Activated T-helper 2 cell treated with anti-CD3 and anti-CD28 coated beads, Interferon-gamma antibody, Interleukin-2, Interleukin-4, amounts not matched to agents 10 μg/mL and 5 μg/mL and 100 μg/mL, durations not matched to agents 14 hours and 24 hours and 36 hours (primary cell): ENCODE results near the gene FIGNL1. TPM values are rescaled to one million over a fixed set of nuclear protein-coding genes. Genes with fewer than 3 reads are reported as not detected.
A peak's percentile ranks its signal among the peaks of the same experiment; 100 is the strongest.

Experiments
- DNase-seq: peaks from one replicate; pipeline ENCODE4 v3.0.0; 2021; ENCODE audit warnings: low spot score
- H3K27ac Mint-ChIP-seq: one replicate; pipeline ENCODE4 v1.8.0; 2021; ENCODE audit warnings: mixed read lengths
- H3K27me3 Mint-ChIP-seq: one replicate; pipeline ENCODE4 v1.8.0; 2021; ENCODE audit warnings: low read depth, mixed read lengths
- H3K36me3 Mint-ChIP-seq: one replicate; pipeline ENCODE4 v1.8.0; 2021; ENCODE audit warnings: low read depth, mixed read lengths
- H3K4me1 Mint-ChIP-seq: one replicate; pipeline ENCODE4 v1.8.0; 2021; ENCODE audit warnings: low read depth, mixed read lengths
- H3K4me3 Mint-ChIP-seq: one replicate; pipeline ENCODE4 v1.8.0; 2021; ENCODE audit warnings: low read depth, mild to moderate bottlenecking, moderate library complexity, mixed read lengths
- H3K9me3 Mint-ChIP-seq: one replicate; pipeline ENCODE4 v1.8.0; 2021; ENCODE audit warnings: mixed read lengths
- intact Hi-C: fragments of 100-400 bp; cut with micrococcal nuclease; formaldehyde crosslinking; loops from one replicate; pipeline ENCODE4 v1.15.1; 2023
- total RNA-seq: library from RNA; stranded (reverse); gene quantifications from 2 replicates; pipeline ENCODE4 v1.2.3, GENCODE V29; 2022

The FIGNL1 gene
- total RNA-seq, 1 donor from 2014 or later, result 40.0 TPM

DNA sequence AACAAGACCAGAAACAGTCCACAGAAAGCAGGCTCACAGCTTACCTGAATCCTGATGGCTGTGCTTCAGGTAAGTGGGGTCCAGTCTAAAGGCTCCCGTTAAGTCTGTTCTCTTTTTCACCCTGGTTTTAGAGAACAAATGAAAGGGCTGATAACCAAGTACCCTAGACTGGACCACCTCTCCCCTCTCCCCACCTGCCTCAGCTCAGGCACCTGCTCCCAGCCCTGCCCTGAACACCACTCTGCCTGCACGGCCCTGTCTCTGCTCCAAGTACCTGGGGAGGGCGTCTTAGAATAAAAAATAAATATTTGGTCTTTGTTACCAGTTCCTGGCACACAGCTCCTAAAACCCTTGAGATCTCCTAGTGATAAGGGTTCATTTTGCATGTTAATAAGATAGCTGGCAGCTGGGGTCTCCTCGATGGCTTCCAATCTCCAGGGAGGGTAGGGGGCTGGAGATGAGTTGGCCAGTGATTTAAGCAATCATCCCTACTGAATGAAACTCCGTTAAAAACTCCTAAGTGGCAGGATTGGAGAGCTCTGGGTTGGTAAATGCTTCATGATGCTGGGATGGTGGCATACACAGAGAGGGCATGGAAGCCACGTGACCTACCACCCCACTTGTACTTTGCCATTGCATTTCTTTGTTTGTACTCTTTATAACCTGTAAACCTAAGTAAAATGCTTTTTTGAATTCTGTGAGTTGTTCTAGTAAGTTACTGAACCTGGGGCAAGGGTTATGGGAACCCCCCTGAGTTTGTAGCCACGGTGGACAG is 29.8 kb upstream of the FIGNL1 start:
- Mint-ChIP-seq H3K36me3 (no peaks in the 10 kb centered on the region), H3K27ac (no peak overlapping the region), H3K27me3 (peaks cover 4% of the 10 kb centered on the region), H3K4me1 (peaks cover under 1% of the 10 kb centered on the region), H3K4me3 (no peak overlapping the region), H3K9me3 (no peaks in the 10 kb centered on the region)
- intact Hi-C loops, result no loop called here
- no peak for DNase-seq

DNA sequence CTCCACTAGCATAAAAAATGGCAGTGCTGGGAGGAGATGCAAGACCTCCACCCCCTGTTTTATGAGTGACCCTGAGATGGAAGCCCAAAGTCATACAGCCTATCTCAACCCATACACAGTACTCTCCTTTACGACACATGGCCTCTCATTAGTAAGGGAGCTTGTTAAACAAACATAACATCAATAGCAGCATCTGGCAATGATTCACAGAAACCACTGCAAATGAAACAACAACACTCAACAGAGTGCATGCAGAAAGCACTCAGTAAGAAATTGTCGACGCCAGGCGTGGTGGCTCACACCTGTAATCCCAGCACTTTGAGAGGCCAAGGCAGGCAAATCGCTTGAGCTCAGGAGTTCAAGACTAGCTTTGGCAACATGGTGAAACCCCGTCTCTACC is 27.5 kb upstream of the FIGNL1 start:
- H3K27me3 Mint-ChIP-seq, result no peaks in the 10 kb centered on the region
- H3K27ac Mint-ChIP-seq, result no peak overlapping the region
- H3K36me3 Mint-ChIP-seq, result no peaks in the 10 kb centered on the region
- H3K4me3 Mint-ChIP-seq, result no peak overlapping the region
- H3K9me3 Mint-ChIP-seq, result no peaks in the 10 kb centered on the region
- intact Hi-C loops, result no loop called here
- DNase-seq, result no peak
- H3K4me1 Mint-ChIP-seq, result peaks cover 4% of the 10 kb centered on the region

DNA sequence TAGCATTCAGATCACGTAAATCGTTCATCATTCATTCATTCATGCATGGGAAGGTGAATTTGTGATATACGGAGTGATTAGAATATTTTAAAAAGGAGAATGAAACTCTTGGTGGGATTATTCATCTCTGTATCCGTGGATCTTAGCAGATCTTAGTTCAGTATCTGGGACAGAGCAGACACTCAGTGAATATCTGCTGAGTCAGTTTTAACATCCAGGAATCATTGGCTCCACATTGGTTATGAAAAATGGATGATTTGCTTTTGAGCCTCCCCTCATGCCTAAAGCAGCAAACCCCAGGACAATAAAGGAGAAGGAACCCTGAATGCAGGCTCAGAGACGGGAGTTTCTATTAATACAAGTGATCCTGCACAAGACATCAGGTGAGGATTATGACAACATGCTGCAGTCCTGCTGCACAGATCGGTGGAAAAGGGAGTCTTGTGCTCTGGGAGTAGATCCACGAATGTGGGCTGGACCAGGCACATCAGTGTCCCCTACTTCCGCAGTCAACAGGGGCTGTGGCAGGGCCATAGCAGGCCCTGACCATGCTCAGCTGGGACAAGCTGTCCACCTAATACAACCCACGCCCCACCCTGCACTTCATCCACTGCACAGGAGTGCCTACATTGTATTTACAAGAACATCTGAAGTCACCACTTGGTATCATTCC is 26.9 kb upstream of the FIGNL1 start:
- H3K27me3 Mint-ChIP-seq, result no peaks in the 10 kb centered on the region
- H3K4me1 Mint-ChIP-seq, result peaks cover 4% of the 10 kb centered on the region
- H3K36me3 Mint-ChIP-seq, result no peaks in the 10 kb centered on the region
- no peak for DNase-seq
- H3K9me3 Mint-ChIP-seq, result no peaks in the 10 kb centered on the region
- no peak overlapping the region for H3K27ac Mint-ChIP-seq
- intact Hi-C loops, result no loop called here
- no peak overlapping the region for H3K4me3 Mint-ChIP-seq

DNA sequence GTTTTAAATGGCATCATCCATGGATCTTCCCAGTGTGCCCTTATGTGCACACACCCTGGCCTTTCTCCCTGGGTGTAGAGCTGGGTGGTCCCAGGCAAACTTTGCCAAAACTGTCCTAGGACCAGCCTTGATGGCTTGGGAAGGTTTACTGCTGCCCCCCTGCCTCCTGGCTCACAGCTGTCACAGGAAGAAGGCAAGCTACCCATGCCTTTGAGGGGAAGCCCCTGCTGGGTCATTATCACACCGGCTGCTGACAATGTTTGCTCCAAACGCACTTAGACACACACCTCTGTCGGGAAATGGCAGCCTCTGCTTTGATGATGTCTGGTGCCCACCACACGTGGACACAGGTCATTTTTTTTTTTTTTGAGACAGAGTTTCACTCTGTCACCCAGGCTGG is 25.2 kb upstream of the FIGNL1 start:
- Mint-ChIP-seq H3K4me3 (no peak overlapping the region), H3K36me3 (no peaks in the 10 kb centered on the region), H3K27me3 (no peaks in the 10 kb centered on the region), H3K9me3 (no peaks in the 10 kb centered on the region), H3K27ac (no peak overlapping the region), H3K4me1 (peaks cover 4% of the 10 kb centered on the region)
- intact Hi-C loops, result no loop called here
- DNase-seq, result no peak

GRCh38 chr7:50474382-50475160 is 24.4 kb upstream of the FIGNL1 start:
- intact Hi-C loops, result no loop called here
- H3K9me3 Mint-ChIP-seq, result no peaks in the 10 kb centered on the region
- H3K27ac Mint-ChIP-seq, result no peak overlapping the region

GRCh38 chr7:50473531-50473930 is 23.4 kb upstream of the FIGNL1 start:
- Mint-ChIP-seq H3K4me1 (peaks cover 4% of the 10 kb centered on the region), H3K9me3 (no peaks in the 10 kb centered on the region), H3K27ac (no peak overlapping the region), H3K27me3 (no peaks in the 10 kb centered on the region), H3K4me3 (no peak overlapping the region), H3K36me3 (no peaks in the 10 kb centered on the region)
- intact Hi-C loops, result no loop called here
- DNase-seq, result no peak

More at GRCh38 chr7:50474382-50475160, 24.4 kb upstream of the FIGNL1 start:
- no peaks in the 10 kb centered on the region for H3K27me3 Mint-ChIP-seq
- no peak for DNase-seq
- H3K4me1 Mint-ChIP-seq, result peaks cover 4% of the 10 kb centered on the region
- no peaks in the 10 kb centered on the region for H3K36me3 Mint-ChIP-seq
- no peak overlapping the region for H3K4me3 Mint-ChIP-seq

GRCh38 chr7:50472427-50472826 is 22.3 kb upstream of the FIGNL1 start:
- H3K36me3 Mint-ChIP-seq, result no peaks in the 10 kb centered on the region
- intact Hi-C loops, result no loop called here
- no peak overlapping the region for H3K4me3 Mint-ChIP-seq
- DNase-seq, result no peak
- peaks cover 1% of the 10 kb centered on the region for H3K27me3 Mint-ChIP-seq
- no peaks in the 10 kb centered on the region for H3K9me3 Mint-ChIP-seq
- H3K4me1 Mint-ChIP-seq, result peaks cover 11% of the 10 kb centered on the region
- H3K27ac Mint-ChIP-seq, result no peak overlapping the region

GRCh38 chr7:50471970-50472369 is 21.8 kb upstream of the FIGNL1 start:
- no peaks in the 10 kb centered on the region for H3K9me3 Mint-ChIP-seq
- no peak for DNase-seq
- no peak overlapping the region for H3K4me3 Mint-ChIP-seq
- peaks cover 13% of the 10 kb centered on the region for H3K4me1 Mint-ChIP-seq
- intact Hi-C loops, result no loop called here
- peaks cover 1% of the 10 kb centered on the region for H3K27me3 Mint-ChIP-seq
- no peaks in the 10 kb centered on the region for H3K36me3 Mint-ChIP-seq
- no peak overlapping the region for H3K27ac Mint-ChIP-seq

- DNase-seq, result no peak
- H3K4me3 Mint-ChIP-seq, result no peak overlapping the region
- peaks cover 1% of the 10 kb centered on the region for H3K27me3 Mint-ChIP-seq
- peaks cover 13% of the 10 kb centered on the region for H3K4me1 Mint-ChIP-seq
- no peaks in the 10 kb centered on the region for H3K9me3 Mint-ChIP-seq
- no peaks in the 10 kb centered on the region for H3K36me3 Mint-ChIP-seq
- no peak overlapping the region for H3K27ac Mint-ChIP-seq
- intact Hi-C loops, result no loop called here
Observed at GRCh38 chr7:50470250-50471163, 20.4 kb upstream of the FIGNL1 start.

DNA sequence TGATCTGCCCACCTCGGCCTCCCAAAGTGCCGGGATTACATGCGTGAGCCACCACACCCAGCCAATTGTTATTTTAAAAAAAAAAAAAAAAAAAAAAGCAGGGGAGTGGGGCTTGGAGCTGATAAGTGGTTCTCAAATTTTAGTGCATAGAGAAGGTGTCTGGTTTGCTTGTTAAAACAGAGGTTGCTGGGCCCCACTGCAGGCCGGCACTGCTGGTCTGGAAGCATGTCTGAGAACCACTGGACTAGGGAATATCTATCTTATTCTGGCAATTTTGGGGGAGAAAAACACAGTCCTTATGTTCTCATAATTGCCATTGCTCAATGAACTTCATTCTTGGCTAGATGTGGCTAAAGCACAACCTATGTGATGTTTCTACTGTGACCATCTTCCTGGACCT is 19.0 kb upstream of the FIGNL1 start:
- peaks cover 8% of the 10 kb centered on the region for H3K4me1 Mint-ChIP-seq
- no peaks in the 10 kb centered on the region for H3K9me3 Mint-ChIP-seq
- intact Hi-C loops, result loop anchor here (2.0 to 5.0 kb wide), 3 partner anchors 143 to 672 kb away; no protein-coding TSS in a partner anchor
- H3K27me3 Mint-ChIP-seq, result peaks cover 1% of the 10 kb centered on the region
- DNase-seq, result no peak
- H3K4me3 Mint-ChIP-seq, result no peak overlapping the region
- no peak overlapping the region for H3K27ac Mint-ChIP-seq
- no peaks in the 10 kb centered on the region for H3K36me3 Mint-ChIP-seq

DNA sequence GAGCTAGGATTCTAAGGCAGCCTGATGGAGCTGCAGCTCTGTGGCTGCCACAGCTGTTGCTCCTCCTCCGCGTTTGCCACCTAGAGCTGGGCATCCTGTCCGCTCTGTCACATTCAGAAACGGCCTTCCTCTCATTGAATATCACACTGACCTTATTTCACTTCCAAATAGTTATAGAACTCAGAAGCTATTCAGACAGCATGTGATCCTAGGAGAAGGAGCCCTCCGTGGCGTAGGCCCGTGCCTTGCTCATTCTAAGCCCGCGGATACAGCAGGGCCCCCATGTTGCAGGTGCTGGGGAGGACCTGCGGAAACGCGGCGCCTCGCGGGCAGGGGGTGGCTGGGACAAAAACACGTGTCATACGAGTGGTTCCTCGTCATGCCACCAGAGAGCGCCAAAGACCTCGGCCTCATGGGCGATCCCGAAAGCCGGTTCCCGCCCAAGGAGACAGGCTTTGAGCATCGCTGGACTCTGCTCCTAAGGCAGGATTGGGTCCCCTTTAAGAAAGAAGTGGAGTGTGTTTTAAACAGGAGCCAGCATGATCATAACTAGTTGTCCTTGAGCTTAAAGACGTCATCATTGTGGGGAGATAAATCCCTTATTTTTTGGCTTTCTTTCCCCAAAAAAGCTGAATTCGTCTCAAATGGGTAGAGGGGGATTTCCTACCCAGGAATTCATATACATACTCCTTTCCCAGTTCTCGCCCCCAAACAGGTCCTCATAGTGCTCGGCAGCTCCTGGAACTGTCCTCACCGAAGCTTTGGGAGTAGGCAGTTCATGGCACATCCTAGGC is 17.9 kb upstream of the FIGNL1 start:
- peak; percentile 74 for DNase-seq
- intact Hi-C loops, result loop anchor here (1.0 to 5.0 kb wide), 8 partner anchors 127 to 694 kb away; no protein-coding TSS in a partner anchor
- Mint-ChIP-seq H3K9me3 (no peaks in the 10 kb centered on the region), H3K27me3 (peaks cover 1% of the 10 kb centered on the region), H3K4me3 (peak overlapping the region; percentile 7), H3K4me1 (peaks cover 8% of the 10 kb centered on the region), H3K36me3 (no peaks in the 10 kb centered on the region), H3K27ac (no peak overlapping the region)
